Mesothelial cell of epicardium (in vitro differentiated cells): ENCODE data around the gene WWOX. TPM values are rescaled to one million over a fixed set of nuclear protein-coding genes. Genes with fewer than 3 reads are reported as not detected.

Experiments
- DNase-seq, 2 experiments: peaks; one replicate each; pipeline ENCODE4 v3.0.0; 2021; ENCODE audit warnings: low spot score in 2 of 2; ENCODE audit not compliant: unreplicated experiment in 2 of 2
- H3K27ac Mint-ChIP-seq: 2 replicates; pipeline ENCODE4 v1.8.0; 2021; ENCODE audit warnings: mixed read lengths
- H3K27me3 Mint-ChIP-seq: 2 replicates; pipeline ENCODE4 v1.8.0; 2021; ENCODE audit warnings: low read depth, mixed read lengths
- H3K36me3 Mint-ChIP-seq: 2 replicates; pipeline ENCODE4 v1.8.0; 2021; ENCODE audit warnings: mixed read lengths
- H3K4me1 Mint-ChIP-seq: 2 replicates; pipeline ENCODE4 v1.8.0; 2021; ENCODE audit warnings: mixed read lengths
- H3K4me3 Mint-ChIP-seq: 2 replicates; pipeline ENCODE4 v1.8.0; 2021; ENCODE audit warnings: mild to moderate bottlenecking, moderate library complexity, mixed read lengths
- H3K9me3 Mint-ChIP-seq: 2 replicates; pipeline ENCODE4 v1.8.0; 2021; ENCODE audit warnings: mixed read lengths
- CTCF ChIP-seq: fragments of 200-600 bp; sonication (generic); IDR thresholded peaks from one replicate; pipeline ENCODE4 v1.5.0; 2021; ENCODE audit warnings: antibody characterized with exemption; ENCODE audit not compliant: unreplicated experiment
- total RNA-seq: library from RNA; stranded (reverse); gene quantifications from 3 replicates; pipeline ENCODE4 v1.2.1, GENCODE V29; 2021

WWOX gene
- total RNA-seq, 1 donor from 2014 or later = 29.7 TPM

- H3K36me3 Mint-ChIP-seq = peaks cover 6% of the 10 kb centered on the region
These were observed 365.4 kb downstream of the WWOX start for GRCh38 chr16:78464833-78465232.

DNA sequence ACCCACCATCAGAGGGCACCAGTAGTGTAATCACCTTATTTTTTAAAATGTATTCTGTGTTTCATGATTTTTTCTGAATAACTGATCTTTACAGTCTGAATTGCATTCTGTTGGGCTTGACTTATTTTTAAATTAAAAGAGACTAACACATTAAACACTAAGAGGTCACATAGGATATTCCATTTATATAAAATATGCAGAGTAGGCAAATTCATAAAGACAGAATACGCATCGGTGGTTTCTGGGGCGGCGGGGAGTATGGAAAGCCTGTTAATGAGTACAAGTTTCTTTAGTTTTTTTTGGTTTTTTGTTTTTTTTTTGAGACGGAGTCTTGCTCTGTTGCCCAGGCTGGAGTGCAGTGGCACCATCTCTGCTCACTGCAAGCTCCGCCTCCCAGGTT lies 366.3 kb downstream of the WWOX start:
- H3K36me3 Mint-ChIP-seq = peaks cover 6% of the 10 kb centered on the region
- peaks cover 5% of the 10 kb centered on the region for H3K27me3 Mint-ChIP-seq
- no peak overlapping the region for H3K27ac Mint-ChIP-seq
- H3K4me3 Mint-ChIP-seq = no peak overlapping the region
- TF ChIP-seq CTCF = no peak
- H3K9me3 Mint-ChIP-seq = peaks cover 6% of the 10 kb centered on the region
- no peak for DNase-seq
- peaks cover 23% of the 10 kb centered on the region for H3K4me1 Mint-ChIP-seq

More at GRCh38 chr16:78464833-78465232, 365.4 kb downstream of the WWOX start:
- DNase-seq = no peak
- H3K4me1 Mint-ChIP-seq = peaks cover 29% of the 10 kb centered on the region
- no peak overlapping the region for H3K4me3 Mint-ChIP-seq
- peaks cover 6% of the 10 kb centered on the region for H3K9me3 Mint-ChIP-seq
- H3K27me3 Mint-ChIP-seq = peaks cover 5% of the 10 kb centered on the region
- H3K27ac Mint-ChIP-seq = no peak overlapping the region
- no peak for TF ChIP-seq CTCF

DNA sequence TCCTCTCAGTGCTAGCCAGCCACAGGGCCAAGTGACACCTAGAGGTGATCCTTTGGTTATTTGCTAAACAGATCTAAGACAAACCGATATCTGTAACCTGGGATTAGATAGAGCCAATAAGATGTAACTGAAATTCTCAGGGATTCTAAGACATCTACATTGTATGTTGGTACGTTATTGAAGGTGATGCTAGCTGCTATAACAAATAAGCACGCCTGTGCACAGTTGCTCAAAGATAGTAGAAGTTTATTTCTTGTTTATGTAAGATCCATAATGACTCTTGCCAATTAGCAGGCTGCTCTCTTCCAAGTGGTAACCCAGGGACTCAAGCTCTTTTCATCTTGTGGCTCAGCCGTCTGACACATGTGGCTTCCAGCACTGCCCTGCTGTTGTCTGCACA lies 370.3 kb downstream of the WWOX start:
- Mint-ChIP-seq H3K36me3 (peaks cover 4% of the 10 kb centered on the region), H3K9me3 (peaks cover 3% of the 10 kb centered on the region), H3K27me3 (peaks cover 2% of the 10 kb centered on the region), H3K4me3 (no peak overlapping the region), H3K27ac (no peak overlapping the region), H3K4me1 (no peaks in the 10 kb centered on the region)
- DNase-seq = no peak
- no peak for TF ChIP-seq CTCF

DNA sequence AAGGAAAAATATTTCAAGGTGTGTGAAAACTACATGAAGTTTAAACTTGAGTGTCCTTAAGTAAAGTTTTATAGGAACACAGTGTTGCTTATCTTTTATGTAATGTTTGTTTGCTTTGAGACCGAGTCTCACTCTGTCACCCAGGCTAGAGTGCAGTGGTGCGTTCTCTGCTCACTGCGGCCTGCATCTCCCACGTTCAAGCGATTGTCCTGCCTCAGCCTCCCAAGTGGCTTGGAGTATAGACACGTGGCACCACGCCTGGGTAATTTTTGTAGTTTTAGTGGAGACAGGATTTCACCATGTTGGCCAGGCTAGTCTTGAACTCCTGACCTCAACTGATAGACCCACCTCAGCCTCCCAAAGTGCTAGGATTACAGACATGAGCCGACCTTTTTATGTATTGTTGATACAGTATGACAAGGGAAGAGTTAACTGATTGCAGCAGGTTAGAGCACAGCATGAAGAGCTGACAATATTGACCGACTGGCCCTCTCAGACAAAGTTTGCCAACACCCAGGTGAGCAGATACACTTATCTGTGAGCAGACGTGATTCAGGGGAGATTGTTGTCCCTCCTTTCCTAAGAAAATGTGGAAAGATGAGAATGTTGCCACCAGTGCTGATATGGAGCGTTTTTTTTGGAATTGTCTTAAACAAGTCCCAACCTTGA lies 373.7 kb downstream of the WWOX start:
- Mint-ChIP-seq H3K4me3 (no peak overlapping the region), H3K27ac (no peak overlapping the region), H3K36me3 (no peaks in the 10 kb centered on the region), H3K9me3 (no peaks in the 10 kb centered on the region), H3K4me1 (no peaks in the 10 kb centered on the region), H3K27me3 (peaks cover 2% of the 10 kb centered on the region)
- no peak for TF ChIP-seq CTCF
- no peak for DNase-seq

DNA sequence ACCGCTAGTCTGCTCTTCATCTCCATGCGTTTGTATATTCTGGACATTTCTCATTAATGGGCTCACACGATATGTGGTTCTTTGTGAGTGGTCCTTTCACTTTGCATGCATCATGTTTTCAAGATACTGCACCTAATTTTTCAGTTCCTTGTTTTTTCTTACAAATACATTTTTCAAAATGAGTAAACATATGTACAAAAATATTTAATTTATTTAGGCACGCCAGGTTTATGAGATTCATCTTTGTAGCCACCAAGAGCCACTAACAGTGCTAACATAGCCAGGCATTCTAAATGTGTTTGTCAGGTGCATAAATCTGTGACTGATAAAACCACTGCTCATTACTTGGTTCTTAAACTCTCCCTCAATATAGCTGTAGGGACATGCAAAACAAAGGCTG lies 375.3 kb downstream of the WWOX start:
- no peak for TF ChIP-seq CTCF
- H3K4me1 Mint-ChIP-seq = no peaks in the 10 kb centered on the region
- peaks cover 2% of the 10 kb centered on the region for H3K27me3 Mint-ChIP-seq

More for the DNA sequence above, 375.3 kb downstream of the WWOX start:
- H3K27ac Mint-ChIP-seq = no peak overlapping the region
- no peak for DNase-seq
- no peaks in the 10 kb centered on the region for H3K36me3 Mint-ChIP-seq
- no peak overlapping the region for H3K4me3 Mint-ChIP-seq
- H3K9me3 Mint-ChIP-seq = no peaks in the 10 kb centered on the region
